Ectodermal cell (in vitro differentiated cells): ENCODE measurements around the gene MPP2.

Source experiments
- H3K27ac ChIP-seq: 2 replicates; pipeline ENCODE4 v1.7.0; 2013; ENCODE audit warnings: mild to moderate bottlenecking, low read depth, low read length; ENCODE audit not compliant: insufficient read depth, poor library complexity, severe bottlenecking
- H3K27me3 ChIP-seq: 2 replicates; pipeline ENCODE4 v1.7.0; 2013; ENCODE audit warnings: mild to moderate bottlenecking, low read length; ENCODE audit not compliant: insufficient read depth, control insufficient read depth, poor library complexity, severe bottlenecking
- H3K36me3 ChIP-seq: one replicate; pipeline ENCODE4 v1.7.0; 2013; ENCODE audit warnings: low read length; ENCODE audit not compliant: control insufficient read depth, insufficient read depth
- H3K4me1 ChIP-seq: one replicate; pipeline ENCODE4 v1.7.0; 2013; ENCODE audit warnings: low read length; ENCODE audit not compliant: control insufficient read depth, insufficient read depth
- H3K4me3 ChIP-seq: 2 replicates; pipeline ENCODE4 v1.7.0; 2013; ENCODE audit warnings: low read depth, low read length, control low read depth; ENCODE audit not compliant: insufficient read depth
- H3K9me3 ChIP-seq: 2 replicates; pipeline ENCODE4 v1.7.0; 2013; ENCODE audit warnings: mild to moderate bottlenecking, low read length, moderate library complexity; ENCODE audit not compliant: control insufficient read depth
- WGBS, 2 experiments: methylation state at CpG; one replicate each; pipeline ENCODE4 v1.1.7; 2013; ENCODE audit warnings: missing lambda C conversion rate in 2 of 2; 5-methylcytosine and 5-hydroxymethylcytosine counted together

Gene MPP2

DNA sequence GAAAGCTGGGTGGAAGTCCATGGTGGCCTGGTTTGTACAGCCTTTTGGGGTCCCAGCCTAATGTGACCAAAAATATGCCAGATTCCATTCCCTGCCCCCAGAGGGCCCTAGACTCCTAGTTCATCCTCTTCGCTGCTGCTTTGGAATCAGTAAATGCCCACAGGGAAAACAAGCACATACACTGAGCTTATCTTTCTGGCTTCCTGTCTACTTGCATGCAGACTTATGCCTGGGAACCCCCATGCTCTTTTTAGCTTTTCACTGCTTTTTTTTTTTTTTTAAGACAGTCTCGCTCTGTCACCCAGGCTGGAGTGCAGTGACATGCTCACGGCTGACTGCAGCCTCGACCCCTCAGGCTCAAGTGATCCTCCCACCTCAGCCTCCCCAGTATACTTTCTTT, 66.5 kb downstream of the MPP2 start:
- H3K27ac ChIP-seq: no peak overlapping the region
- H3K9me3 ChIP-seq: no peaks in the 10 kb centered on the region
- WGBS, 2 experiments: 72 to 89% methylated on average over 2 to 4 of the region's 4 CpGs
- no peaks in the 10 kb centered on the region for H3K36me3 ChIP-seq
- H3K4me1 ChIP-seq: no peaks in the 10 kb centered on the region
- H3K4me3 ChIP-seq: no peak overlapping the region
- no peaks in the 10 kb centered on the region for H3K27me3 ChIP-seq

DNA sequence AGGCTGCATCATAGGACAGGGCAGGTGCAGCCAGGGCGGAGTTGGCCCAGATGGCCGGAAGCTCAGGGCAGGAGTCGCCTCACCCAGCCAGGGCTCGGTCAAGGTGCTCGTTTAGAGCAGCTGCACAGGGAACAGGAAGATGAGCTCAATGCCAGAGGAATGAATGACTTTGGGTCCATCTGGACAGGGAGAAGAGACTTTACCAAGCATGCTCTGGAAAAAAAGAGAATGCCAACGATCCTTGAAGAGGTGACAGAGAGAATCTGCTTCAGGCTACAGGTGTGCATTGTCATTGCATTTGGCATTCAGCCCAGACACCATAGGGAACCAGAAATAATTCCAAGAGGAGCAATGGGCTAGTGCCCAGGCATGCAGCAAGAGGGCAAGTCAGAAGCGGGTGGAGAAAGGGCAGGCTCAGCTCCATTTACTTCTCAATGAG, 67.6 kb downstream of the MPP2 start:
- Histone ChIP-seq H3K36me3 (no peaks in the 10 kb centered on the region), H3K9me3 (no peaks in the 10 kb centered on the region), H3K27ac (no peak overlapping the region), H3K4me3 (no peak overlapping the region), H3K27me3 (peaks cover 2% of the 10 kb centered on the region), H3K4me1 (no peaks in the 10 kb centered on the region)
- WGBS, 2 experiments: 67 to 69% methylated on average over 7 of the region's 7 CpGs

DNA sequence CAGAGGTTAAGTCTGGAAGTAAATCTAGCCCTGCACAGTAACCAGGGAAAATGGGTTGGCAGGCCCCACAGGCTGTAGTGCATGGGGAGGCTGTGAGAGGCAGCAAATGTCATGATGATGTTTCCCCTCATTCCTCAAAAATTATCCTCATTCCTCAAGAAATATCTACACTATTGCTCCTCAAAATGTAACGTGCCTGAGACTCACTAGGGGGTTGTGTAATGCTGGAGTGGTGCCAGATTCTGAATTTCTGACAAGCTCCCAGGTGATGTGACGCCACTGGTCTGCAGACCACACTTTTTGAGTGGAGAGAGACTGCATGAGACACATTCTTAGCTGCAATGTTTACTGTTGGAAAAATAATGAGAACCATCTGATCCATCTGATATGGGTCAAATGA, 73.2 kb downstream of the MPP2 start:
- Histone ChIP-seq H3K9me3 (no peaks in the 10 kb centered on the region), H3K4me3 (no peak overlapping the region), H3K27ac (no peak overlapping the region), H3K4me1 (peaks cover 5% of the 10 kb centered on the region), H3K27me3 (peaks cover 30% of the 10 kb centered on the region), H3K36me3 (no peaks in the 10 kb centered on the region)
- 88 to 97% methylated on average over 2 of the region's 2 CpGs for WGBS, 2 experiments

- no peak within 1 kb of the TSS for H3K27ac ChIP-seq
- H3K27me3 ChIP-seq: peaks cover 30% of the 10 kb centered on the region
- no peaks in the 10 kb centered on the region for H3K36me3 ChIP-seq
- peaks cover 5% of the 10 kb centered on the region for H3K4me1 ChIP-seq
- no peaks in the 10 kb centered on the region for H3K9me3 ChIP-seq
- WGBS, 2 experiments: 1% methylated on average over 87 of the region's 87 CpGs
- H3K4me3 ChIP-seq: peak within 1 kb of the TSS; percentile 72
These were observed 74.1 kb downstream of the MPP2 start, which contains the start of gene MPP3 for GRCh38 chr17:43832976-43833829. TSS of gene MPP3 (minus strand) at chr17:43833146. CDS start at chr17:43831906, 1,240 bp downstream.

- H3K36me3 ChIP-seq: no peaks in the 10 kb centered on the region
- 9% methylated on average over 50 to 51 of the region's 51 CpGs for WGBS, 2 experiments
- H3K27me3 ChIP-seq: peaks cover 30% of the 10 kb centered on the region
- H3K9me3 ChIP-seq: no peaks in the 10 kb centered on the region
- peaks cover 5% of the 10 kb centered on the region for H3K4me1 ChIP-seq
- H3K4me3 ChIP-seq: peak overlapping the region; percentile 72
- H3K27ac ChIP-seq: no peak overlapping the region
These were observed 75.0 kb downstream of the MPP2 start for GRCh38 chr17:43832168-43832975.

DNA sequence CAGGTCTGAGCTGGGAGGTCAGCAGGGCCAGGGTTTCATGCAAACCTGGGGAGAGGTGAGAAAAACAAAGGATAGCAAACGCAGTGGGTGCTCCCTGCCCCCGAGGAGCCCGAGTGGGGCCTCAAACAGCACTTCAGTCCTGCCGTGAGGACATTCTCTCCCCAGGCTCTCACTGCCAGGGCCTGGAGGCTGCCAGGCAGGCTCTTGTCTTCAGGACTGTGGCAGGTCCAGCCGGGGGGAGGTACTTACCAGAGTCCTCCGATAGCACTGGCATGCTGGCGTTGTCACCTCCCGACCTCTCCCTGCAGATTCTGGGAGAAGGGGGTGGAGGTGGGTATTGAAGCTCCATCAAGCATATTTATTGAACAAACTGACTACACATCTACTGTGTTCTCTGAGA, 75.7 kb downstream of the MPP2 start:
- Histone ChIP-seq H3K9me3 (no peaks in the 10 kb centered on the region), H3K27ac (no peak overlapping the region), H3K4me1 (peaks cover 5% of the 10 kb centered on the region), H3K27me3 (peaks cover 30% of the 10 kb centered on the region), H3K36me3 (no peaks in the 10 kb centered on the region), H3K4me3 (no peak overlapping the region)
- WGBS, 2 experiments: 65 to 78% methylated on average over 7 to 8 of the region's 8 CpGs

GRCh38 chr17:43830510-43831140, 76.7 kb downstream of the MPP2 start:
- H3K4me1 ChIP-seq: peaks cover 5% of the 10 kb centered on the region
- H3K9me3 ChIP-seq: no peaks in the 10 kb centered on the region
- 95% methylated on average over 7 of the region's 7 CpGs for WGBS, 2 experiments
- no peak overlapping the region for H3K4me3 ChIP-seq
- no peak overlapping the region for H3K27ac ChIP-seq
- H3K36me3 ChIP-seq: no peaks in the 10 kb centered on the region
- peaks cover 30% of the 10 kb centered on the region for H3K27me3 ChIP-seq

DNA sequence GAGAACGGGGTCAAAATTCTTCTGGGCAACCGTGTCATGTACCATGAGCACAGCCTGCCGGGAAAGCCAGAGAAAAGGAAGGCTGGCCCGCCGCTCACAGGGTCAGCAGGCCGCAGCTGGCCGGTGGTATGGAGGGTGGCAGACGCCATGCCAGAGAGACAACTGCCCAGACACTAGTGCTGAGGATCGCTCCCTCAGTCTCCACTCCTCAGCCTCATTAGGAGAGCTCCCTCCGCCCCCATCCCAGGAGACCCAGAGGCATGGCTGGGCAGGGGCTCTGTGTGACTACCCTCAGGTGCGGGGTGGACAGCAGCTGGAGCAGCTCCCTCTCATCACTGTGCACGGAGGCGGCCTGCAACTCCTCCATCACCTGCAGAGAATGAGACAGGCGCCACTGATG, 77.6 kb downstream of the MPP2 start:
- no peak overlapping the region for H3K4me3 ChIP-seq
- WGBS, 2 experiments: 94% methylated on average over 14 of the region's 14 CpGs
- H3K27ac ChIP-seq: no peak overlapping the region
- H3K27me3 ChIP-seq: peaks cover 28% of the 10 kb centered on the region
- H3K9me3 ChIP-seq: no peaks in the 10 kb centered on the region
- peaks cover 5% of the 10 kb centered on the region for H3K4me1 ChIP-seq
- no peaks in the 10 kb centered on the region for H3K36me3 ChIP-seq

DNA sequence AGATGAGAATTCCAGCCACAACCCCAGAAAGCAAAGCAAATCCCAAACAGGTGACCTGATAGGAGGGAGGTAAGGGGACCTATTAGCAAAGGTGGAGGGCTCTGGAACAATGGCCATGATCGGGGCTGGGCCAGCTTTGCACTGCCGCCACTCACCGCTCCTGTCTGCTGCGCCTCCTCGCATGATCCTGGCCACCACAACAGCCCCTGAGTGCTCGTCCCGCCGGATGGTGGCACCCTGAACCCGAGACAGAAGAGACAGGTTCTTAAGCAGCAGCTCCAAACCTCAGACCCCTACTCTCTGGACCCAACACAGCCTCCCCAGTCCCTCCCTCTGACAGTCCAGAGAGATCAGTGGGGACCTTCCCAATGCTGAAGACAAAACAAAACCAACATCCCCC, 79.7 kb downstream of the MPP2 start:
- 94 to 95% methylated on average over 9 of the region's 9 CpGs for WGBS, 2 experiments
- Histone ChIP-seq H3K27ac (no peak overlapping the region), H3K27me3 (peaks cover 10% of the 10 kb centered on the region), H3K4me3 (no peak overlapping the region), H3K4me1 (peaks cover 5% of the 10 kb centered on the region), H3K9me3 (no peaks in the 10 kb centered on the region), H3K36me3 (no peaks in the 10 kb centered on the region)

GRCh38 chr17:43826206-43826605, 81.1 kb downstream of the MPP2 start:
- 93 to 95% methylated on average over 7 of the region's 7 CpGs for WGBS, 2 experiments

More at GRCh38 chr17:43826206-43826605, 81.1 kb downstream of the MPP2 start:
- Histone ChIP-seq H3K27me3 (no peaks in the 10 kb centered on the region), H3K4me3 (no peak overlapping the region), H3K36me3 (no peaks in the 10 kb centered on the region), H3K4me1 (no peaks in the 10 kb centered on the region), H3K9me3 (no peaks in the 10 kb centered on the region), H3K27ac (no peak overlapping the region)
